Muscle layer of duodenum (tissue), 2 donors: ENCODE results near the gene FOXP1.

Experiments used
- H3K27ac ChIP-seq: one replicate; pipeline ENCODE4 v1.7.0; 2013; ENCODE audit warnings: mild to moderate bottlenecking, low read length
- H3K27me3 ChIP-seq: one replicate; pipeline ENCODE4 v1.7.0; 2013; ENCODE audit warnings: low read depth, mild to moderate bottlenecking, control low read depth, low read length
- H3K36me3 ChIP-seq, 2 donors: one replicate each; pipeline ENCODE4 v1.7.0; 2013; ENCODE audit warnings: low read length in 2 of 2, control low read depth in 1 of 2, mild to moderate bottlenecking in 1 of 2; ENCODE audit not compliant: insufficient read depth in 2 of 2, control insufficient read depth in 1 of 2
- H3K4me1 ChIP-seq, 2 donors: one replicate each; pipeline ENCODE4 v1.7.0; 2013; ENCODE audit warnings: low read length in 2 of 2, mild to moderate bottlenecking in 2 of 2, control low read depth in 1 of 2, moderate library complexity in 1 of 2; ENCODE audit not compliant: insufficient read depth in 2 of 2, control insufficient read depth in 1 of 2
- H3K4me3 ChIP-seq, 2 donors: one replicate each; pipeline ENCODE4 v1.7.0; 2013; ENCODE audit warnings: low read length in 2 of 2, low read depth in 1 of 2, mild to moderate bottlenecking in 1 of 2
- H3K9me3 ChIP-seq, 2 donors: one replicate each; pipeline ENCODE4 v1.7.0; 2013; ENCODE audit warnings: low read length in 2 of 2, control low read depth in 1 of 2, mild to moderate bottlenecking in 1 of 2; ENCODE audit not compliant: control insufficient read depth in 1 of 2
- donor health status: healthy.

Gene FOXP1

GRCh38 chr3:71355862-71356261 lies 227.7 kb downstream of the FOXP1 start:
- Histone ChIP-seq H3K9me3 (no peaks in the 10 kb centered on the region), H3K4me3 (no peak overlapping the region), H3K36me3 (peaks cover 0 to 12% of the 10 kb centered on the region in 2 donors), H3K4me1 (no peaks in the 10 kb centered on the region), H3K27me3 (no peaks in the 10 kb centered on the region), H3K27ac (no peak overlapping the region)

GRCh38 chr3:71355037-71355436 lies 228.5 kb downstream of the FOXP1 start:
- H3K4me1 ChIP-seq = no peaks in the 10 kb centered on the region
- H3K9me3 ChIP-seq = no peaks in the 10 kb centered on the region
- no peaks in the 10 kb centered on the region for H3K27me3 ChIP-seq
- H3K4me3 ChIP-seq = no peak overlapping the region
- no peak overlapping the region for H3K27ac ChIP-seq
- peaks cover 0 to 12% of the 10 kb centered on the region in 2 donors for H3K36me3 ChIP-seq

- Histone ChIP-seq H3K4me1 (peaks cover 0 to 4% of the 10 kb centered on the region in 2 donors), H3K4me3 (no peak overlapping the region), H3K36me3 (no peaks in the 10 kb centered on the region), H3K27me3 (no peaks in the 10 kb centered on the region), H3K27ac (no peak overlapping the region), H3K9me3 (no peaks in the 10 kb centered on the region)
These were observed 232.0 kb downstream of the FOXP1 start for GRCh38 chr3:71351403-71352149.

GRCh38 chr3:71350998-71351397 lies 232.5 kb downstream of the FOXP1 start:
- Histone ChIP-seq H3K9me3 (no peaks in the 10 kb centered on the region), H3K4me1 (peaks cover 0 to 4% of the 10 kb centered on the region in 2 donors), H3K27me3 (no peaks in the 10 kb centered on the region), H3K36me3 (no peaks in the 10 kb centered on the region), H3K4me3 (no peak overlapping the region), H3K27ac (no peak overlapping the region)

GRCh38 chr3:71348831-71349230 lies 234.7 kb downstream of the FOXP1 start:
- H3K36me3 ChIP-seq = no peaks in the 10 kb centered on the region
- no peak overlapping the region for H3K27ac ChIP-seq
- no peaks in the 10 kb centered on the region for H3K9me3 ChIP-seq
- H3K4me1 ChIP-seq = peaks cover 0 to 8% of the 10 kb centered on the region in 2 donors
- no peak overlapping the region for H3K4me3 ChIP-seq
- no peaks in the 10 kb centered on the region for H3K27me3 ChIP-seq

GRCh38 chr3:71348001-71348632 lies 235.4 kb downstream of the FOXP1 start:
- Histone ChIP-seq H3K27ac (no peak overlapping the region), H3K27me3 (no peaks in the 10 kb centered on the region), H3K4me1 (peaks cover 0 to 8% of the 10 kb centered on the region in 2 donors), H3K9me3 (no peaks in the 10 kb centered on the region), H3K36me3 (no peaks in the 10 kb centered on the region), H3K4me3 (no peak overlapping the region)

- Histone ChIP-seq H3K4me3 (no peak overlapping the region), H3K4me1 (peaks cover 0 to 8% of the 10 kb centered on the region in 2 donors), H3K9me3 (no peaks in the 10 kb centered on the region), H3K36me3 (no peaks in the 10 kb centered on the region), H3K27ac (no peak overlapping the region), H3K27me3 (no peaks in the 10 kb centered on the region)
These were observed 237.5 kb downstream of the FOXP1 start for GRCh38 chr3:71346061-71346460.

- Histone ChIP-seq H3K4me1 (peaks cover 0 to 8% of the 10 kb centered on the region in 2 donors), H3K4me3 (no peak overlapping the region), H3K27me3 (no peaks in the 10 kb centered on the region), H3K36me3 (no peaks in the 10 kb centered on the region), H3K9me3 (no peaks in the 10 kb centered on the region), H3K27ac (no peak overlapping the region)
These were observed 238.0 kb downstream of the FOXP1 start for GRCh38 chr3:71345429-71346040.

GRCh38 chr3:71341721-71342120 lies 241.8 kb downstream of the FOXP1 start:
- H3K27ac ChIP-seq = no peak overlapping the region
- no peaks in the 10 kb centered on the region for H3K27me3 ChIP-seq
- no peaks in the 10 kb centered on the region for H3K9me3 ChIP-seq
- no peak overlapping the region for H3K4me3 ChIP-seq
- H3K36me3 ChIP-seq = no peaks in the 10 kb centered on the region
- peaks cover 0 to 5% of the 10 kb centered on the region in 2 donors for H3K4me1 ChIP-seq

GRCh38 chr3:71339049-71339448 lies 244.5 kb downstream of the FOXP1 start:
- Histone ChIP-seq H3K36me3 (no peaks in the 10 kb centered on the region), H3K27me3 (no peaks in the 10 kb centered on the region), H3K27ac (no peak overlapping the region), H3K4me3 (no peak overlapping the region), H3K4me1 (no peaks in the 10 kb centered on the region), H3K9me3 (no peaks in the 10 kb centered on the region)

- no peak overlapping the region for H3K4me3 ChIP-seq
- H3K9me3 ChIP-seq = no peaks in the 10 kb centered on the region
- no peaks in the 10 kb centered on the region for H3K27me3 ChIP-seq
- no peaks in the 10 kb centered on the region for H3K4me1 ChIP-seq
- H3K27ac ChIP-seq = no peak overlapping the region
- peaks cover 0 to 5% of the 10 kb centered on the region in 2 donors for H3K36me3 ChIP-seq
These were observed 250.7 kb downstream of the FOXP1 start for GRCh38 chr3:71332813-71333212.
